Femur (tissue), 1 donor: ENCODE results near the gene SNX30.

Experiments used
- DNase-seq: peaks from one replicate; pipeline ENCODE4 v3.0.0-alpha.2; 2017

The SNX30 gene

DNA sequence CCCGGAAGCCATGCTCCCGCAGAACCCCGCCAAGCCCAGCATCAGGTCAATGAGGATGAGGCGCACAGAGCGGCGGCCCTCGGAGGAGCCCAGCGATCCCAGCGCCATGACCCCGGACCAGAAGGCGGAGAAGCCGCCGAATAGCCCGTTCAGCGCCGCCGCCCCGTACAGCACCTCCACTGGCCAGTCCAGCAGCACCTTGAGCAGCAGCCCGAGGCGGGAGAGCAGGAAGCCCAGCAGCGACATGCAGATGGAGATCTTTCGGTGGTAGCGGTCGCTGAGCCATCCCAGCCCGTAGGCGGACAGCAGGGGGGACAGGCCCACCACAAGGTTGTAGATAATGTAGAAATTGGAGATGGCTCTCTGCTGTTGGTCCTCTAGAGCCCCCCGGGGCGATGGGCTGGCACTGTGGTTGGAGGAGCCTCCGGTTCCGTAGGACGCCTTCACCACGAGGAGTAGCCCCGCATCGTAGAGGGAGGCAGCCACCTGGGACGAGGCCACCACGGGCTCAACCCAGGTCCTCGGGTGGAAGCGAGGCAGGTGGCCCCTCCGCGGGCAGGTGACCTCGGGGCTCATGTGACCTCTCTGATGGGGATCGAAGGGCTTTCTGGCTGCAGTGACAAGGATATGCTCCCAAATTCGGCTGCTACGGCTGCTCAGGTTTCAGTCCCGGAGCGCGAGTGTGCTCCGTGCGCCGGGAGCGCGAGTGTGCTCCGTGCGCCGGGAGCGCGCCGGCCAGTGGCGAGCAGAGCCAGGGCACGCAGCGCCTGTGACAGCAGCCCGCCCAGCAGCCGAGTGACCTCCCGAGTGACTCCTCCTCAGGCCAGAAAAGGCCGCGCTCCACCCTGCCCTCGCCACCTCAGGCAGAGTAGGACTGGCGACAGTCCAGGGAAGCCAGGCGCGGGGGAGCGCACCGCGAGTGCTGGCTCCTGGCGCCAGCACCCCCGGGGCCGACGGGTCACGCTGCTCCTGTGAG is 139.8 kb downstream of the SNX30 start, which contains the start of gene SLC46A2:
Gene SLC46A2, minus strand, starts transcription at position 771 of the 976 bp plus-strand sequence. Its CDS starts 195 bp downstream, at position 576.
- peak; percentile 28 for DNase-seq

DNA sequence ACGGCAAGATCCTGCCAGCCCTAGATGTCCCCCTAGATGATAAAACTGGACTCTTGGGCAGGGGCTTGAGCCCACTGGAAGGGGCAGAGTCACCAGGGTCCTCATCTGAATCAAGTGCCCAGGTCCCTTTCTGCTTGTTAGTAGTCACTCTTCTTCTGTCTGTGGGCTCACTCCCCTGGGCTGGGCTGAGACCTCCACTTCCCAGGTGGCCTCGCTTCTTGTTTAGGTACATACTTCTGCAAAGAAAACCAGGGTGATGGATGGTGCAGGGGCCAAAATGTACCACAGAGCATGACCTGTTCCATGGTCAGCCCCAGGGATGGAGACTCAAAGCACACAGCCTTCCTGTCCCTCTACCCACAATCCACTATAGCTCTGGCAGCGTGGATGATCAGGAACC is 141.0 kb downstream of the SNX30 start:
- DNase-seq = no peak

DNA sequence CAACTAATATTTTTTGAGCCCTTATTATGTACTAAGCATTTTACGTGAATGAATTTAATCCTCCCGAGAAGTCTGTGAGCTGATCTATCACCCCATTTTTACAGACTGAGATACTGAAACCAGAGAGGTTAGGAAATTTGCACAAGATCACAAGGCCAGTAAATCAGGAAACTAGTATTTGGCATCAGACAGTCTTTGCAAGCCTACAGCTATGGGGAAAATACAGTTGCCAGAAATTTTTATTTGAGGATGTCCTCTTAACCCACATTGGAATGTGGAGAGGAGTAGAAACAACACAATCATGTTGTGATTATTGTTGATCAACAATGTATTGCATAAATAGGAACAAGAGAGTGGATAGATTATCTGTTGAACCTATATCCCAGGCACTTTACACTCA is 142.4 kb downstream of the SNX30 start:
- no peak for DNase-seq

DNA sequence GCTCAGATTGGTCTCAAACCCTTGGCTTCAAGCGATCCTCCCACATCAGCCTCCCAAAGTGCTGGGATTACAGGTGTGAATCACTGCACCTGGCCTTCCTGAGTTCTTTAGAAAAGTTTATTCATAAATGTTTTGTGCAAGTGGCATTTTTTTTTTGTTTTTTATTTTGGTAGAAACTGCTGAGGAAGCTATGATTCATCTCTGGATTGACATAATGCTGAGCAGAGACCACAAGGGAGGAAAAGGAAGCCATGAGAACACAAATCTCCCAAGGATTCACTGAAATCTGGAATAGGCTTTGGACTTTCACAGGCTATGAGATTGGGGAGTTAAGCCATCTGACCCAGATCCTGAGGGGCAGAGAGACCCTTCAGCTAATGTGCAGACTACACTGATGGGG is 143.5 kb downstream of the SNX30 start:
- no peak for DNase-seq

DNA sequence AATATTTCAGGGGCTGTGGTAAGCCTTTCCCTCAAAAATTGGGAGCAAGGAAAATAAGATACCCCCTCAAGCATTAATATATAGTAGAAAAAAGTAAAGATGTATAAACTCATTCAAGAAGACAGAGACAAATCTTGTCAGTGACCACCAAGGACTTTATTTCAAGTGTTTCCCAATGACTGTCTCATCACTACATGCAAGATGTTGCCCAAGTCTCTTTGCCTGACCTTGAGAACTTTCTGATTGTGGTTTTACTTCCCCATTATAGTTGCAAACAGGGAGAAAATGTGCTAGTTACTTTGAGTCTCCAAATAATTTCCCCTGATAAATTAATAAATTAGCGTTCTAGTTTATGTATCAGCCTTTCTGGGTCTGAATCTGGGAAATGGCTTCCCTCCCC is 144.1 kb downstream of the SNX30 start:
- no peak for DNase-seq

DNA sequence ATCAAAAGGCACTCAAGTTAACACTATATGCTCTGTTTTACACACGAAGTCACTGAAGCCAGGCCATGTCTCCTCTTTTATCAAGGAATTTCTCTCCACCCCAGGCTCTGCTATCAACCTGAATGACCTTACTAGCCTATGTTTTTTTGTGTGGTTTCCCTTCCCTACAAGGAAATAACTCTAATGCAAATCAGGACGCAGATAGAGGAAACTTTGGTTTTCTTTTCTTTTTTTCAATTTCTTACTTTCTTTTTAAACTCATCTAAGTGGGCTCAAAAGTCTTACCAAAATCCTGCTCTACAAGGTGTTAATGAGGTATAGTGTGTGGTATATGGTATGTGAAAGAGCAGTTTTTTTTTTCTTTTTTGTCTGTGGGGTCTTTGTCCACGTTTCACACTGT is 145.6 kb downstream of the SNX30 start:
- DNase-seq = no peak

DNA sequence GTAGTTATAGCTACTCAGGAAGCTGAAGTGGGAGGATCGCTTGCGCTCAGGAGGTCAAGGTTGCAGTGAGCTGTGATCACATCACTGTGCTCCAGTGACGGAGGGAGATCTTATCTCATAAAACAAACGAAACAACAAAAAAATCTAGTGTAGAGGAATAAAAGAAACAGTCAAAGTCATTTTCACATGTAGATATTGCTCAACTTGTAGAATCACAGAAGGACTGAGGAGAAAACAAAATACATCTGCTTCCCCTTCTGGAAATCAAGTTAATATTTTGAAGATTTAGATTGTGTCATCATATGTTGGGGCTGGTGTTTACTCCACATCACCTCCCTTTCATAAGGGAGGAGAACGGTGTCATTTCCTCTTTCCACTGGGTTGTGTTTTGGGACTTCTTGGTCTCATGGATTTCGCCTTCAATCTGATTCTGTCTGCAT is 148.3 kb downstream of the SNX30 start:
- DNase-seq = no peak

DNA sequence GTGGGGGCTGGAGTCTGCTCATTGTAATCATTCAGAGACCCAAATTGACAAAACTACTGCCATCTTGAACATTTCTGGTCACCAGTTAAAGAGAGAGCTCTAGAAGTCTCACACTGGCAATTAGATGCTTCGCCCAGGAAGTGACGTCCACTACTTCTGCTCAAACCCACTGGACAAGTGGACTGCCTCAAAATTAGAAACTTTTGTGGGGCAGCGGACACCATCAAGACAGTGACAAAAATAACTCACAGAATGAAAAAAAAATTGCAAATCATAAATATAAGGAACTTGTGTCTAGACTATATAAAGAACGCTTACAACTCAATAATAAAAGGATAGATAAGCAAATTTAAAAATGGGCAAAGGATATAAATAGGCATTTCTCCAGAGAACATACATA is 149.9 kb downstream of the SNX30 start:
- no peak for DNase-seq

DNA sequence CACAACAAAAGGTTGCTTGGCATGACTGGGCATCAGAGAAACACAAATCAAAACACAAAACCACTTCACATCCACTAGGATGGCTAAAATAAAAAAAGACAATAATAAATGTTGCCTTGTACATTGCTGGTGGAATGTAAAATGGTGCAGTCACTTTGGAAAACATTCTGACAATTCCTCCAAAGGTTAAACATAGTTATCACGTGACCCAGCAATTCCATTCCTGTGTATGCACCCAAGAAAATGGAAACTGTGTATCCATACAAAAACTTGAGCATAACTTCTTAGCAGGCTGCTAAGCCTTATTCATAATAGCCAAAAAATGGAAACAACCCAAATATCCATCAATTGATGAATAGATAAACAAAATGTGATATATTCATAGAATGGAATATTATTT is 150.3 kb downstream of the SNX30 start:
- DNase-seq = no peak

DNA sequence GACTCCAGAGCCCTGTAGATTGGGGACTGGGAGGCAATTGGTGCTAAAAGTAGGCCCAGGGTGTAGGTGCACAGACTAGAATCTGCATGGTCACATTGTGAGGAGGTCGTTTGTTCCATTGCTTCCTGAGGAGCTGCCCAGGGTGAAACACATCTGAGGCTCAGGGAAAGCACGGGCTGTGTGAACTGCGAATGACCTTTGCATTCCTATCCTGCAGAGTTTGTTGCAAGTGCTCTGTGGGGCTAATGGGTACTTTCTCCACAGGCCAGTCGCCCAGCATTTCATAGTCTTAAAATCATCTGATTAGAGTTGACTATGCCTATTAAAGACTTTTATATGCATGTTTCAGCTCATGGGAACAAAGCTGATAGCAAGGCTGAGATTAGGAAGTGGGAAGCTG is 154.5 kb downstream of the SNX30 start:
- no peak for DNase-seq

DNA sequence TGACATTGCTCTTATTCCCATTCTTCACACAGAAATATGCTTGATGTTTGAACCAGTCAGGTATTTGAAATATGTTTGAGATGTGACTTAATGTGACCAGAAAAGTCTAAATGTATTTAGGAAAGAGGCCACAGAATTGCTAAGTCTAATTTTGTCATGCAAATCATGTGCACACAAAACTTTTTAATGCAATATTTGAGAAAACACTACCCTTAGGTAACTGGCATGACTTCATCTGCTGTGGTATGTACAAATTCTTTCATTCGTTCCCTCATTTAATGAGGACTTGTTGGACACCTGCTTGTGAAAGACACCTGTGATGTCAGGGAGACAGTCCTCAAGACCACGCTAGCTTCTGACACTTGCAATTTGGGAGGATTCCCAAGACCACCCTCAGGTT is 161.2 kb downstream of the SNX30 start:
- no peak for DNase-seq

DNA sequence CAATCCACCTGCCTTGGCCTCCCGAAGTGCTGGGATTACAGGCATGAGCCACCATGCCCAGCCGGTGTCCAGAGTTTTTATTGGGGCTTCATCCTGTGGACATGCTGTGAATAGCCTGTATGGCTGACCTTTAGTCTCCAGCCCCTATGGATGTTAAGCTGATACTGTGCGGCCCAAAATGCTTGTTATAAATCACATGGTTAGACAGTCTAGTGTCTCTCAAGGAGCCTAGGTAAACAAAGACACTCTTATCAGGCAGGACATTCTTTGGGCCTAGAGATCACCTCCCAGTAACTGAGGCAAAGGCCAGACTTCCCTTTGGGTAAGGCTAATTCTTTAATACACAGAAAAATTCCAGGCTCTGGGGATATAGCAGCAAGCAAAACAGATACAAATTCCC is 162.1 kb downstream of the SNX30 start:
- no peak for DNase-seq

DNA sequence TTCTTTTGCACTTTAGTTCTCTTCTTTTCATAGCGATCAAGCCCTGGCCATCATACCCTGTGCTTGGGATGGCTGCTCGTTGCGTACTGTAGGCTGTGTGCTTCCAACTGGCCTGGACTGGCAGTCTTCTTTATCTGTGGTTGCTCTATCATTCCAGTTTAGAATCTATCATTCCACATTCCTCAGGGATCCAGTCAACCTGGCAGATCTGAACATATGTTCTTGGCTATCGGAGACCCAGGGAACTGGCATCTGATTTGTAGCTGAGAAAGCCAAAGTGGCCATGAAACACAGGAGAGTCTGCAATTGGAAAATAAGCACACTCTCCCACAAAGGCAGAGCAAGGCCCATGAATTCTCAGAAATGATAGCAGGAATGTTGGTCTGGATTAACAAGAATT is 162.8 kb downstream of the SNX30 start:
- no peak for DNase-seq

DNA sequence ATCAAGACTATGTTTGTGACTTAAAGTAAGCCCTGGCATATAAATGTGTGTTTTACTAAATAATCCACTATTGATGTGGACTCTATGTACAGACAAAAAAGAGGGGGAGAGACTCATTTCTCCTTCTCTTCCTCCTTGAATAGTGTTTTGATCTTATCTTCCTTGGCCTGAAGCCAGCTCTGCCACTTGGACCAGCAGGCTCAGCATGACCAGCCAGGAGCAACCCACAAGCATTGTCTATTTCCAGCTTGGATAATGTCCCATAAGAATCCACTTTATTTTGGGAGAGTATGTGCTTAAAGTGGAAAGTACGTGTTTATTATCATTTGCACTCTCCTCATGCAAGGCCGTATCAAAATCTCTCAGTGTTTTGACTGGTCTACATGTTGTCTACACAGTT is 164.0 kb downstream of the SNX30 start:
- DNase-seq = no peak

DNA sequence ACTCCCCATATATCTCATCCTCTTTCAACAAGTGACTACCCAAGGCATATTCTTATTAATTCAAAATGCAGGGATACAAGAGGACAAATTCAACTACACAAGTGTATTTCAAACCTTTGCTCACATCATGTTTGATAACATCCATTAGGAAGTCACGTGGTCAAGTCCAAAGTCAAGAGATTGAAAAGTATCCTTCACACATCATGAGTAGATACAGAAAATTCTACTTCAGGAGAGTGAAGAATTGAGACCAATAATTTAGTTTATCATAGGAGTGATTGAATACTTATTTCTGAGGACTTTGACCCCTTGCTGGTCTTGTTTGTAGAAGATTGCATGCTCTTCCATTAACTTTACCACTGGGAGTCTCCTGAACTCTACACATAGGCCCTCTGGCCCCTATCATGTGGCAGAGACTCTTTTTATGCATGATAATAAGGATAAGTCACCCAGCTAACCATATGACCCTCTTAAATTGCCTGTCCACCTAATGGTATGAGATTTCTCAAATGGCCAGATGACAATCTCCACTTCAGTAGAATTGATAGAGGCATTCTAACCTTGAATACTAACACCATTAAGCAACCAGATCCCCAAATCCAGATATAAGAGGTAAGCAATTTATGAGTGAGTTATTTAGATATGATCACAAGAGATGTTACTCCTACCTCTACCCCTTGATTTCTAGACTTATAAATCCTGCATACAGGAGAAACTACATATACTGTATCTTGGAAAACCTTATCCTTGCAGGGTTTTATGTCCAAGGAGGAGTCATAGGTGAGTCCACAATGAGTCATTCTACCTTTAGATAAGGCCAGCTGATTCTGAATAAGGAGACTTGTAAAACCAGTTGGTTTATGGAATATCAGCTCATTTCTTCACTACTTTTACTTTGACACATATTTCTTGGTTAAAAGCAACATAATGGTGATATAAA is 166.8 kb downstream of the SNX30 start:
- DNase-seq = no peak

DNA sequence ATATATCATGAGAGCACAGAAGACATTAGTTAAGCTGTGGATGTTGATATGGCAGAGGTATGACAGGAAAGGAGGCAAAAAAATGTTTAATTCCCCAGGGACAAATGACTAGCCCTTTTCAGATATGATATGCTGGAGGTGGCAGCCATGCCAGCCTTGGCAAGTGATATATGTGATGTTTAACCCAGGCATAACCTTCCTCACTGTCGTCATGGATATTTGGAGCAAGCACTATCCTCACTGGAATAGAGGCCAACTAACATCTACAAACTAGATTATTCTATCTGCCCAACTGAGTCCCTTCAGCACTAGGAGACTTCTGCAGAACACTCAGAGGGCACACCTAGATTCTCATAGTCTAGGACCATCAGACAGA is 167.4 kb downstream of the SNX30 start:
- no peak for DNase-seq

DNA sequence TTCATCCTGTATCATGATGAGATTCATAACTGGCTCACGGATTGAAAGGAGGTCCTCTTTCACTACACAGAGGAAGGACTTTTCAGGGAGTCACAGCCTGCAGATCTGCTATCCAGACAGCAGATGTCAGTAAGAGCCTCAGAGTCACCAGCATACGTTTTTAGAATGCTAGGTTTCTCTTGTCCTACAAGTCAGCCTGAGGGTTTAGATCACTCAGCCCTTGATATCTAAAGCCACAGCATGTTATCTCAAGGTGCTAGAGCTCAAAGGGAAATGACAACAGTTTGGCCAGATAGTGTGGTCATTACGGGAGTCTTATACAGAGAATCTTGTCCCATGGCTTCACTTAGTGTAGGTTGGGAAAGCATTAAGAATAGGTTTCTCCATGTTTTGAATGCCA is 171.0 kb downstream of the SNX30 start:
- no peak for DNase-seq
